ENCODE data around the gene CHSY1. TPM values are rescaled to one million over a fixed set of nuclear protein-coding genes. Genes with fewer than 3 reads are reported as not detected.
A peak's percentile ranks its signal among the peaks of the same experiment; 100 is the strongest.

The CHSY1 gene
- total and polyA plus RNA-seq, 2 of the 4 experiments (the other 2 are of a cell fraction): 40.9 to 53.2 TPM

- Histone ChIP-seq H2BK5ac (ENCODE audit: low read depth, low read length, poor library complexity, severe bottlenecking) (no peak overlapping the region), H2AK9ac (replicated peaks; ENCODE audit: low read depth, low read length, poor library complexity) (no peak overlapping the region), H3K14ac (replicated peaks; ENCODE audit: low read depth, low read length) (no peak overlapping the region), H3K79me1 (ENCODE audit: low read depth in 1 of 2, low read length in 2 of 2) (peaks cover 24 to 35% of the 10 kb centered on the region in 2 experiments), H3K4ac (ENCODE audit: low read depth, low read length) (no peak overlapping the region), H4K20me1 (ENCODE audit: insufficient read depth, low read length) (peaks cover 9% of the 10 kb centered on the region; the same call in 1 of the 2 replicates), H3K9ac (ENCODE audit: low read depth, low read length) (no peak overlapping the region), H3K27ac (ENCODE audit: insufficient read depth, low read length) (no peak overlapping the region), H3K23ac (ENCODE audit: low read depth, low read length) (no peak overlapping the region), H3K27me3 (ENCODE audit: control insufficient read depth, insufficient read depth, low read length) (no peaks in the 10 kb centered on the region), H2BK120ac (ENCODE audit: low read depth, low read length) (no peak overlapping the region), H3K4me2 (ENCODE audit: low read depth, low read length) (no peak overlapping the region), H2BK15ac (ENCODE audit: low read depth, low read length) (no peak overlapping the region), H3K18ac (ENCODE audit: low read depth, low read length) (no peak overlapping the region), H4K91ac (ENCODE audit: insufficient read depth, low read depth, low read length) (no peak overlapping the region), H3K4me3 (ENCODE audit: insufficient read depth, low read depth, low read length) (no peak overlapping the region), H3K36me3 (ENCODE audit: control insufficient read depth, insufficient read depth, low read length) (peaks cover 48% of the 10 kb centered on the region), H3K56ac (ENCODE audit: extremely low read depth, insufficient read depth, low read length) (no peak overlapping the region), H2AFZ (replicated peaks; ENCODE audit: low read length, poor library complexity) (no peak overlapping the region), H4K5ac (ENCODE audit: low read depth, low read length) (no peak overlapping the region), H2BK20ac (ENCODE audit: low read depth, low read length) (no peak overlapping the region), H3K9me1 (ENCODE audit: insufficient read depth, low read length) (peaks cover 18% of the 10 kb centered on the region), H2AK5ac (ENCODE audit: low read depth, low read length) (no peak overlapping the region), H3K9me3 (ENCODE audit: control insufficient read depth, insufficient read depth, low read length) (no peaks in the 10 kb centered on the region), H3K4me1 (ENCODE audit: control insufficient read depth, insufficient read depth, low read length) (peaks cover 10% of the 10 kb centered on the region), H4K8ac (ENCODE audit: low read depth in 2 of 2, low read length in 2 of 2) (no peak overlapping the region)
- dilution Hi-C loops (cut with HindIII; ENCODE audit: low sequenced_read_pairs, unreplicated experiment): no loop called here
- no peak for ATAC-seq (ENCODE audit: low read depth)
- TF ChIP-seq, protein P1, sequence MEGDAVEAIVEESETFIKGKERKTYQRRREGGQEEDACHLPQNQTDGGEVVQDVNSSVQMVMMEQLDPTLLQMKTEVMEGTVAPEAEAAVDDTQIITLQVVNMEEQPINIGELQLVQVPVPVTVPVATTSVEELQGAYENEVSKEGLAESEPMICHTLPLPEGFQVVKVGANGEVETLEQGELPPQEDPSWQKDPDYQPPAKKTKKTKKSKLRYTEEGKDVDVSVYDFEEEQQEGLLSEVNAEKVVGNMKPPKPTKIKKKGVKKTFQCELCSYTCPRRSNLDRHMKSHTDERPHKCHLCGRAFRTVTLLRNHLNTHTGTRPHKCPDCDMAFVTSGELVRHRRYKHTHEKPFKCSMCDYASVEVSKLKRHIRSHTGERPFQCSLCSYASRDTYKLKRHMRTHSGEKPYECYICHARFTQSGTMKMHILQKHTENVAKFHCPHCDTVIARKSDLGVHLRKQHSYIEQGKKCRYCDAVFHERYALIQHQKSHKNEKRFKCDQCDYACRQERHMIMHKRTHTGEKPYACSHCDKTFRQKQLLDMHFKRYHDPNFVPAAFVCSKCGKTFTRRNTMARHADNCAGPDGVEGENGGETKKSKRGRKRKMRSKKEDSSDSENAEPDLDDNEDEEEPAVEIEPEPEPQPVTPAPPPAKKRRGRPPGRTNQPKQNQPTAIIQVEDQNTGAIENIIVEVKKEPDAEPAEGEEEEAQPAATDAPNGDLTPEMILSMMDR (conservative IDR thresholded peaks at IDR 0.05; ENCODE audit: low read depth, low read length): peak; percentile 33
- TF ChIP-seq CEBPB (IDR thresholded peaks at IDR 0.05; ENCODE audit: low read depth, low read length): no peak
- ChIA-PET CTCF (no interaction called here), POLR2A (ENCODE audit: unreplicated experiment) (interaction anchor here (0.7 kb wide), 1 partner anchor 25 kb away, joined by 3 read pairs; the partner anchor contains the start of gene SNRPA1)
- in situ Hi-C loops (cut with MboI; ENCODE audit: low sequenced_read_pairs): loop anchor here (10.0 to 25.0 kb wide), 3 partner anchors 357 to 635 kb away; partner anchors contain the start of gene LRRK1
- intact Hi-C loops (cut with micrococcal nuclease): no loop called here
- BruUV-seq (replicated peaks): no TSS peak
- no peak for DNase-seq
- 86% methylated on average over 6 of the region's 16 CpGs; no CpG with 5 or more reads in 1 of the 2 experiments for WGBS, 2 experiments (ENCODE audit: extremely low coverage in 2 of 2, insufficient read length in 1 of 2)
Observed at GRCh38 chr15:101269479-101270223, 17.8 kb upstream of the CHSY1 start.
